ENCODE results near the gene E2F6. TPM values are rescaled to one million over a fixed set of nuclear protein-coding genes. Genes with fewer than 3 reads are reported as not detected.

The E2F6 gene
- total and polyA plus RNA-seq, 9 of the 15 experiments (the other 6 are each of a cell fraction or from before 2014, with no cell fraction given): 13.6 to 33.9 (median 26.1) TPM

DNA sequence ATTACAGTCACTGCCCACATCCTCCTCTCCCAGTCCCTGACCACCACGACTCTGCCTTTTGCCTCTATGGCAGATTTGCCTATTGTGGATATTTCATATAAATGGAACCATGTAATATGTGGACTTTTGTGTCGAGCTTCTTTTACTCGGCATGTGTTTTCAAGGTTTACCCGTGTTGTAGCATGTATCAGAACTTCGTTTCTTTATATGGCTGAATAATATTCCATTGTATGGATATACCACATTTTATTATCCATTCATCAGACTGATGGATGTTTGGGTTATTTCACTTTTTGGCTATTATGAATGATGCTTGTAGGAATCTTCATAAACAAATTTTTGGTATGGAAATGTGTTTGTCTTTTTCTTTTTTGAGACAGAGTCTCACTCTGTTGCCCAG lies 24.2 kb upstream of the E2F6 start (continued):
- no peak for TF ChIP-seq TAF1 (IDR thresholded peaks at IDR 0.05; ENCODE audit: control insufficient read depth, extremely low read depth, insufficient read depth, low read length, severe bottlenecking)
- TF ChIP-seq GABPB2 (CRISPR knock-in tag; conservative IDR thresholded peaks at IDR 0.05): no peak
- TF ChIP-seq ZNF444 (CRISPR knock-in tag; IDR thresholded peaks at IDR 0.05): no peak
- TF ChIP-seq, protein P1, sequence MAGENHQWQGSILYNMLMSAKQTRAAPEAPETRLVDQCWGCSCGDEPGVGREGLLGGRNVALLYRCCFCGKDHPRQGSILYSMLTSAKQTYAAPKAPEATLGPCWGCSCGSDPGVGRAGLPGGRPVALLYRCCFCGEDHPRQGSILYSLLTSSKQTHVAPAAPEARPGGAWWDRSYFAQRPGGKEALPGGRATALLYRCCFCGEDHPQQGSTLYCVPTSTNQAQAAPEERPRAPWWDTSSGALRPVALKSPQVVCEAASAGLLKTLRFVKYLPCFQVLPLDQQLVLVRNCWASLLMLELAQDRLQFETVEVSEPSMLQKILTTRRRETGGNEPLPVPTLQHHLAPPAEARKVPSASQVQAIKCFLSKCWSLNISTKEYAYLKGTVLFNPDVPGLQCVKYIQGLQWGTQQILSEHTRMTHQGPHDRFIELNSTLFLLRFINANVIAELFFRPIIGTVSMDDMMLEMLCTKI (IDR thresholded peaks at IDR 0.05; ENCODE audit: partially characterized antibody): no peak
- no peak for TF ChIP-seq ZNF184 (CRISPR knock-in tag; IDR thresholded peaks at IDR 0.05)
- no peak for TF ChIP-seq MYBL2 (IDR thresholded peaks at IDR 0.05; ENCODE audit: low read depth)
- no peak for TF ChIP-seq MYBL2 (CRISPR knock-in tag; IDR thresholded peaks at IDR 0.05; ENCODE audit: borderline replicate concordance)
- TF ChIP-seq, protein P2, sequence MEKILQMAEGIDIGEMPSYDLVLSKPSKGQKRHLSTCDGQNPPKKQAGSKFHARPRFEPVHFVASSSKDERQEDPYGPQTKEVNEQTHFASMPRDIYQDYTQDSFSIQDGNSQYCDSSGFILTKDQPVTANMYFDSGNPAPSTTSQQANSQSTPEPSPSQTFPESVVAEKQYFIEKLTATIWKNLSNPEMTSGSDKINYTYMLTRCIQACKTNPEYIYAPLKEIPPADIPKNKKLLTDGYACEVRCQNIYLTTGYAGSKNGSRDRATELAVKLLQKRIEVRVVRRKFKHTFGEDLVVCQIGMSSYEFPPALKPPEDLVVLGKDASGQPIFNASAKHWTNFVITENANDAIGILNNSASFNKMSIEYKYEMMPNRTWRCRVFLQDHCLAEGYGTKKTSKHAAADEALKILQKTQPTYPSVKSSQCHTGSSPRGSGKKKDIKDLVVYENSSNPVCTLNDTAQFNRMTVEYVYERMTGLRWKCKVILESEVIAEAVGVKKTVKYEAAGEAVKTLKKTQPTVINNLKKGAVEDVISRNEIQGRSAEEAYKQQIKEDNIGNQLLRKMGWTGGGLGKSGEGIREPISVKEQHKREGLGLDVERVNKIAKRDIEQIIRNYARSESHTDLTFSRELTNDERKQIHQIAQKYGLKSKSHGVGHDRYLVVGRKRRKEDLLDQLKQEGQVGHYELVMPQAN (IDR thresholded peaks at IDR 0.05; ENCODE audit: borderline replicate concordance): no peak
- TF ChIP-seq, protein P3, sequence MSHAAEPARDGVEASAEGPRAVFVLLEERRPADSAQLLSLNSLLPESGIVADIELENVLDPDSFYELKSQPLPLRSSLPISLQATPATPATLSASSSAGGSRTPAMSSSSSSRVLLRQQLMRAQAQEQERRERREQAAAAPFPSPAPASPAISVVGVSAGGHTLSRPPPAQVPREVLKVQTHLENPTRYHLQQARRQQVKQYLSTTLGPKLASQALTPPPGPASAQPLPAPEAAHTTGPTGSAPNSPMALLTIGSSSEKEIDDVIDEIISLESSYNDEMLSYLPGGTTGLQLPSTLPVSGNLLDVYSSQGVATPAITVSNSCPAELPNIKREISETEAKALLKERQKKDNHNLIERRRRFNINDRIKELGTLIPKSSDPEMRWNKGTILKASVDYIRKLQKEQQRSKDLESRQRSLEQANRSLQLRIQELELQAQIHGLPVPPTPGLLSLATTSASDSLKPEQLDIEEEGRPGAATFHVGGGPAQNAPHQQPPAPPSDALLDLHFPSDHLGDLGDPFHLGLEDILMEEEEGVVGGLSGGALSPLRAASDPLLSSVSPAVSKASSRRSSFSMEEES (CRISPR knock-in tag; IDR thresholded peaks at IDR 0.05): no peak
- TF ChIP-seq RBM34 (IDR thresholded peaks at IDR 0.05; ENCODE audit: borderline replicate concordance, insufficient read depth, low read length): no peak
- TF ChIP-seq CEBPB (tag; IDR thresholded peaks at IDR 0.05): no peak
- no peak for TF ChIP-seq ZNF695 (CRISPR knock-in tag; IDR thresholded peaks at IDR 0.05)

Measured in K562 (cell line).